GM21360 (cell line): ENCODE results near the gene F2RL3.

ENCODE experiments used
- ATAC-seq: cut with Tn5 transposase; IDR thresholded peaks from one replicate; pipeline ENCODE4 v1.9.1; 2021; ENCODE audit warnings: mild to moderate bottlenecking, moderate library complexity; ENCODE audit not compliant: unreplicated experiment

Gene F2RL3

GRCh38 chr19:16888629-16889365 lies at the start of gene F2RL3:
Gene F2RL3 (plus strand): TSS chr19:16888999. CDS start chr19:16889190, 191 bp downstream.
- no peak for ATAC-seq

GRCh38 chr19:16841391-16841926 lies 47.3 kb upstream of the F2RL3 start:
- ATAC-seq = no peak

- ATAC-seq = no peak
Observed at GRCh38 chr19:16846901-16847300, 41.9 kb upstream of the F2RL3 start.

- no peak for ATAC-seq
Observed at GRCh38 chr19:16847430-16847829, 41.4 kb upstream of the F2RL3 start.

GRCh38 chr19:16849168-16849567 lies 39.6 kb upstream of the F2RL3 start:
- no peak for ATAC-seq

GRCh38 chr19:16850133-16850532 lies 38.7 kb upstream of the F2RL3 start:
- ATAC-seq = no peak

- ATAC-seq = no peak
Observed at GRCh38 chr19:16851031-16851712, 37.6 kb upstream of the F2RL3 start.

- ATAC-seq = no peak
Observed at GRCh38 chr19:16853066-16853465, 35.7 kb upstream of the F2RL3 start.

- no peak for ATAC-seq
Observed at GRCh38 chr19:16856091-16856490, 32.7 kb upstream of the F2RL3 start.

GRCh38 chr19:16859626-16860025 lies 29.2 kb upstream of the F2RL3 start:
- ATAC-seq = no peak

- ATAC-seq = no peak
Observed at GRCh38 chr19:16860118-16860517, 28.7 kb upstream of the F2RL3 start.

GRCh38 chr19:16861011-16861410 lies 27.8 kb upstream of the F2RL3 start:
- no peak for ATAC-seq

- no peak for ATAC-seq
Observed at GRCh38 chr19:16861834-16862233, 27.0 kb upstream of the F2RL3 start.

- ATAC-seq = no peak
Observed at GRCh38 chr19:16862826-16863415, 25.9 kb upstream of the F2RL3 start.

- ATAC-seq = no peak
Observed at GRCh38 chr19:16867211-16867610, 21.6 kb upstream of the F2RL3 start.

- ATAC-seq = no peak
Observed at GRCh38 chr19:16868423-16869130, 20.2 kb upstream of the F2RL3 start.

- ATAC-seq = no peak
Observed at GRCh38 chr19:16869331-16869972, 19.3 kb upstream of the F2RL3 start.

- no peak for ATAC-seq
Observed at GRCh38 chr19:16871871-16872270, 16.9 kb upstream of the F2RL3 start.

- no peak for ATAC-seq
Observed at GRCh38 chr19:16872728-16873127, 16.1 kb upstream of the F2RL3 start.

- ATAC-seq = no peak
Observed at GRCh38 chr19:16873594-16873993, 15.2 kb upstream of the F2RL3 start.
